NOMO-1 treated with DMSO at 0.1 percent for 48 hours (cell line): ENCODE measurements around the gene GBA3.

Experiments used
- DNase-seq: peaks from one replicate; lab custom pipeline; 2025; ENCODE audit not compliant: unreplicated experiment; lab: John Stamatoyannopoulos, UW

Gene GBA3

DNA sequence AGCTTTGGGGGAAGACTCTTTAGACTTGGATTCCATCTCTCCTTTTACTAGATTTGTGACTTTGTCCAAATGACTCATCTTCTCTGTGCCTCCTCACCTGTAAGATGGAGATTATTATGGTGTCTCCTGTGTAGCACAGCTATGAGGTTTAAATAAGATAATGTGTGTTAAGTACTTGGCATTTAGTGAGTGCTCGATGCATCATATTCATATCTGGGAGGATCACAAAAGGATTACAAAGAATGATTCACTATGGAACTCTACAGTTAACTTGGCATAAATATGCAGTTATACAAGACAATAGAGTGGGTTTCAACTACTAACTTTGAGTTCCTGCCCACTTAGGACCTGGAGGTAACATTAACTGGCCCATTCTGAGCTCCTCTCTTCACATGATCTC, 2.3 kb downstream of the GBA3 start:
- DNase-seq: no peak

DNA sequence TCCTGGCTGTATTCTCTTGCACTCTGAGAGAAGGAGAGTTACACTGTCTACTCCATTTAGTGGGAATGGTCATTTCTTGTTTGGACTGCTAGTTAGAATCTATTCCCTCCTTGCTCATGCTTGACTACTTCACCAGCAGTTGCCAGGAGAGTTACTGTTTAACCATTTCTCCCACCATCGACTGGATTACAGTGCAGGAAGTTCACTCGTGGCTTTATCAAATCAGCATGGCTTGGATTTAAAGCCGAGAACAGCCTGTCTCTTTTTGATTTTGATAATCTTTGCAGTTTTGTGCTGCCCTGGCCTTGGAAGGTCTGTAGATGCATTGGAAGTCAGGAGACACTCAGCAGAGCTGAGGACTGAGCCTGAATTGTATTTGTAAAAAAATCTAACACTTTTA, 3.2 kb downstream of the GBA3 start:
- DNase-seq: no peak

DNA sequence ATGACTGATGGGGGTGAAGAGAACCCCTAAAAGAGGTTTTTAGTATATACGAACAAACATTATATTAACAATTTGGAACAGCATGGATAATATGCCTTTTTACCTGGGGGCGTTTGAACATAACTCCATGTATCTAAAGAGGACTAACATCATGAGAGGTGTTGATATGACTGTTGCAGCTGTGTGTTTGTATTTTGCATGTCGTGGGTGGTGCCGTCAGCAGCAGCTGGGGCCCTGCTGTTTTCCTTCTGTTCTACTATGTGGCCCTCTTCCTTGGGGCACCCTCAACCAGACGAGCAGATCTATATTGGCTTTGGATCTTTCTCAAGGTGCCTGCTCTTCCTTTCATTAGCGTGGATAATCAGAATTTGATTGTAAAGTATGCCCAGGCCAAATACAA, 11.2 kb downstream of the GBA3 start:
- no peak for DNase-seq

DNA sequence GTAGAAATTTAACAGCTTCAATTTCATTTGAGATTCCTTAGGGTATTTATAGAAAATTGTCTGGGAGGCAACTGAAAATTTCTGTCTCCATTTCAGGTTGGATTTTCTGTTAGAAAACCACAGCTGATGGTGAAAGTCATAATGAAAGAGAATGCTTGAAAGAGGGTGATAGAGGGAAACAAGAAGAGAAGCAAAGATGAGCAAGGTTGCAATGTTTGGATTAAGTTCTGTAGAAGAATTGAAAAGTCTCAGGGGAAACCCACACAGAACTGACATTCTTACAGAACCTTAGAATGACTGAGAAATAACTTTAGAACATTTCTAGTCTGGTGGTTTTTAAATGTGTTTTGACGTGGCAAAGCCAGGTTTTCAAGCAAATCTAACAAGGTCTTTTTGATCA, 14.7 kb downstream of the GBA3 start:
- no peak for DNase-seq

DNA sequence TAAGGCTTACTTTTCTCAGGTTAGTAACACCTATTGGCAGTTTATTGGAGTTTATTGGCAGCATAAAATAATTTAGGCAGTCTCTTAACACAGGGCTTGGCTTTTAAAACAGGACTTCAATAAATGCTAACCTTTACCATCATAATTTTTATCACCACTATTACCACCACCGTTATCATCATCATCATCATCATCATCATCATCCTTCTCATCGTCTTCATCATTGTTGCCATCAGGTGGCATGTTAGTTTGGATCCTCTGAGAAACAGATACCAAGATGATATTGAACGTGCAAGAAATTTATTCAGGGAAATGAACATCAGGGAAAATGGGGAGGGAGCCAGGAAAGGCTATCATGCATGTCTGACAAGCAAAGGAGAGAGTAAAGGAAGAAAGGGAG, 16.2 kb downstream of the GBA3 start:
- DNase-seq: no peak

DNA sequence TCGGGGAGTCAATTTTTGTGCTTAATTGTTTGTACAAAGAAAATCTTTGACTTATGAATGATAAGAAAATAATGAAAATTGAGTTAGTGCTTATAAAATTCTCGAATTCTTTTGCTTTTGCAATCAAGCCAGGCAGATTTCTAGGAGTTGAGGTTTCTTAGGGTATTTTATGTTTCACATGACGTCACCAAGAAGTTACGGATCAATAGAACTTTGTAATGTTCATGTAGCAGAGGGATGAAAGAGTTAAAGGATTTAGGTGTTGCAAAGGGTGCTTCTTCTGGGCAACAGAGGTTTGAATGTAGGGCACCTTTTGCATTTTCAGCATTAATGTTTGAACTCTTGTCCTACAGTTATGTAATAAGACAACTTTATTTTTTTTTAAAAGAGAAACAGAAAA, 19.4 kb downstream of the GBA3 start:
- DNase-seq: no peak

DNA sequence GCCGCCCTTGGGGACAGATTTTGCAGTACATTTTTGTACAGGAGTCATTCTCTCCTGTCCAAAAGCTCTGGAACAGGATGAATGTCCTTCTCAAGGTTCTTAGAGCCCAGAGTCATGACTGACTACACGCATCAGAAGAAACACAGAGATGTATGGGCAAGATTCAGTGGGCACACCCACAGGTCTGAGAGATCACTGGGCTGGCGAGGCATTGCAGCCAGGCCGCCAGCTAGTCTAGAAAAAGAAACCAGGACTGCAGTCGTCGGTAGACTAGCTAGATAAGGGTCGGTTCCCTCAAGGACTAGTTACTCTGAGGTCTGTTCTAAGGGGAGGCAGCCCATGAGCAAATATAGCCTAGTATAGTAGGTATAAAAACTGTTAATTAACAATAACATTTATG, 19.8 kb downstream of the GBA3 start:
- DNase-seq: no peak

DNA sequence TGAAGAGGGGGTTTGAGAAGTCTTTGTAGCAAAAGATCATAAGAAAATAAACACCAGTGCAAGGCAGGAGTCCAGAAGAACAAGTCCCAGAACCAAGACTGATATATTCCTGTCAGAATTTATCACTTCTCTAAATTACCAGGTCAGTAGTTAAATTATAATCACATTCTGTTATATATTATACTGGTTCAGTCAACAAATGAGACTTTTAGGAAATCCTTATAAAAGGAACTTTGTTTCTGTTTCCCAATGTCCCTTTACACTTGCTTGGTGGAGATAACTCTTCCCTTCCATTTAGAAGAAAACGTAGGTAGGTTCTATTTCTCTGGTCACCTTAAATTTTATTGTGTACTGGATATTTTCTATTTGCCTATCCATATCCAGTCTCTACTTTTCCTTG, 21.1 kb downstream of the GBA3 start:
- DNase-seq: no peak

DNA sequence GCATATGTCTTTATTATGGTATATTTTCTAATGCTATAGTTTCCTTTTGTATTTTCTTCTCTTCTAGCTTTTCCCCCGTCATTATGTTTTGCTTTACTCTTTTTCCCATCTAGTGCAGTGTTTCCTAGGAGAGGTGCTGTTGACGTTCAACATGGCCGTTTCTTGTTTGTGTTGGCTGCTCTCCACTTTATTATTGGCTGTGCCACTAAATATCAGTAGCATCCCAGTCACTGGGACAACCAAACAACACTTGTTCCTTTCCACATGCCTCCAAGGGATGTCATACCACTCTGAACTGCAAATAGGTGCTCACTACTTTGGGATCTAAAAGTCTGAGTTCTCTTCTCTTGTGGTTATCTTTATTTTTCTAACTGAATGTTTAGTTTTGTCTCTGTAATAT, 26.5 kb downstream of the GBA3 start:
- DNase-seq: no peak

DNA sequence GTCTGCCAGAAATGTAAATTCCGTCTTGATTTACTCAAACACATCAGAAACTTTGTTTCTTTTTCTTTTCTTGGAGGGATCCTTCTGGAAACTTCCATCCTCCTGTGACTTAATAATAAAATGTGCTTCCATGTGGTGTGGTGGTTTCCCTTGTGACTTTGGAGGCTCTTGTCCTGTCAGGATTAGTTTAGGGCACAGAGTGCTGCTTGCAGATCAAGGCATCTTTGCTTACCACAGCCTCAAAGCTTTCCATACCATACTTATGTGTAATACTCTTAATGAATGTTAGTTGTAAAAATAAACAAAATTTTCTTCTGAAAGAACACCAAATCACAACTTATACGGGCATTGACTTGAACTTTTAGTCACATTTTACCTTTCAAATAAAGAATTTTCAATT, 27.4 kb downstream of the GBA3 start:
- DNase-seq: no peak

DNA sequence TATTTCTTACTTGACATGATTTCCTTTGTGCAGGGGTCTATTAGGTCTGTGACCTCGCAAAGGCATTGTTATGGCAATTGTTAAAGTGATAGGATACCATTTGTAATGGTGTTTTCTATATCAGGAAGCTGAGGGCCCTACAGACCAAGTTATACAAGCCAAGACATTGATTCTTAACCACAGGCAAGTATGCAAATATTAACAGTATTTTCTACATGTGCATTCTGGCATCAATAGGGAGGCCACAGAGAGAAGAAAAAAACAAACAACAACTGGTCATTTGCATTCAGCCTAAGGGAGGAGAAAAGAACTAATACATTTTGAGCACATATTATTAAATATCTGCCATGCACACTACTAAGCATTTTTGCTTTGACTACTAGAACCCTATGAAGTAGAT, 28.5 kb downstream of the GBA3 start:
- DNase-seq: no peak

DNA sequence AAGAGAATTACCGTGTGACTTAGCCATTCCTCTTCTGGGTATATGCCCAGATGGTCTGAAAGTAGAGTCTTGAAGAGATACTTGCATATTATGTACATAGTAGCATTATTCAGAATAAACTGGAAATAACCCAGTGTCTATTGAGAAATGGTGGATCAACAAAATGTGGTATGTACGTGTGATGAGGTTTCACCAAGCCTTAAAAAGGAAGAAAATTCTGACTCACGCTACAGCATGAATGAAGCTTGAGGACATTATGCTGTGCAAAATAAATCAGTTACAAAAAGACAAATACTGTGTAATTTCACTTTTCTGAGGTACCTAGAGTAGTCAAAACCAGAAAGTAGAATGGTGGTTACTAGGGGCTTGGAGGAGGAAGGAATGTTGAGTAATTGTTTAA, 37.3 kb downstream of the GBA3 start:
- DNase-seq: no peak

DNA sequence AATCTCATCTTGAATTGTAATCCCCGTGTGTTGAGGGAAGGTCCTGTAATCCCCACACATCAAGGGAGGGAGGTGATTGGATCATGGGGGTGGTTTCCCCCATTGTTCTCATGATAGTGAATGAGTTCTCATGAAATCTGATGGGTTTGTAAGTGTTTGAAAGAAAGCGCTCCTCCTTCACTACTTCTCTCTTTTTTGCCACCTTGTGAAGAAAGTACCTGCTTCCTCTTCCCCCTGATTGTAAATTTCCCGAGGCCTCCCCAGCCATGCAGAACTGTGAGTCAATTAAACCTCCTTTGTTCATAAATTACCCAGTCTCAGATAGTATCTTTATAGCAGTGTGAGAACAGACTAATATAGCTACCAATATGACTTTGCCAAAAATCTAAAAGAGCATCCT, 41.1 kb downstream of the GBA3 start:
- no peak for DNase-seq

DNA sequence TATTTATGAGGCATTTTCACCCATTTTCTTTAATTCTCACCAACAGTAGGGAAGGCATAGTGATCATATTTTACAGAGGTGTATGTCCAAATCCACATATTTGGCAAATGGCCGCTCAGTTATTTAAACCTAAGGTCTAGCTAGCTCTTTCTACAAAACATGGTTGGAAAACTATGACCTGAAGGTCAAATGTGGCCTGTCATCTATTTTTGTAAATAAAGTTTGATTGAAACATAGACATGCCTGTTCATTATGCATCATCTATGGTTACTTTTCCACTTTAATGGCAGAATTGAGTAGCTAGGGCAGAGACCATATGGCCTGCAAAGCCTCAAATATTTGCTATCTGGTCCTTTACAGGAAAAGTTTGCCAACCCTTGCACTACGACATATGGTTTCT, 44.2 kb downstream of the GBA3 start:
- no peak for DNase-seq

DNA sequence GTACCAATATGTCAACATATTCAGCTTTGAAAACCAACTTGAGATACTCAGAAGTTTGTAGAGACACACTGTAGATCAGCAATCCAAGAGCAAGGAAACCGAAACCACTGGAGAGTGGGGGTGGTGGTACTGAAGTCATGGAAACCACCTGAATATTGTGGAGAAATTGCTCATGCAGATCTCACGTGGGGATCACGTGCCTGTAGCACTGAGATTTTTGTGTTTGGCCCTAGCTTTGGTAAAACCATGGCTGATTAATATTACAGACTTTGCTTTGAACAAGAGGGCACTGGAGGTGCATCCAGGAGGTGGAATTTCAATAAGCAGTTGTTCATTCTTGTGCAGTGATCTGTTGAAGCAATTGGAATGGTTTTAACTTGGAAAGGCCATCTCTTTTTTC, 47.2 kb downstream of the GBA3 start:
- DNase-seq: no peak

DNA sequence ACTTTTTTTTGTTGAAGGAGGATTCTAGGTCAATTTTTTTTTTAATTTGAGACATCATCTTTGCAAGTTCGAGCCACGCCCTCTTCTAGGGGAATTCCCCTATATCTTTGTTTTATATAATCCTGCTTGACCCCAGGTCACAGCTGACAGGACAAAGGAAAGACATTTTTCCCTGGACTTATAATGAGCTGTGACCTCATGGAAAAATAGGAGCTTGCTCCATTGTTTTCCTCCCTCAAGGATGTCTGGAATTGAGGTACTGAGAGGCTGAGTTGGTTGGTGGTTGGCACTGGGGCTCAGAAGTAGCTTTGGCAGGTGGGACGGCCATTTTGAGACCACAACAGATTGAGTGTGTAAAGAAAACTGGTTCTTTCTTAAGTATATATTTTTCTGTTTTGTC, 49.0 kb downstream of the GBA3 start:
- no peak for DNase-seq

DNA sequence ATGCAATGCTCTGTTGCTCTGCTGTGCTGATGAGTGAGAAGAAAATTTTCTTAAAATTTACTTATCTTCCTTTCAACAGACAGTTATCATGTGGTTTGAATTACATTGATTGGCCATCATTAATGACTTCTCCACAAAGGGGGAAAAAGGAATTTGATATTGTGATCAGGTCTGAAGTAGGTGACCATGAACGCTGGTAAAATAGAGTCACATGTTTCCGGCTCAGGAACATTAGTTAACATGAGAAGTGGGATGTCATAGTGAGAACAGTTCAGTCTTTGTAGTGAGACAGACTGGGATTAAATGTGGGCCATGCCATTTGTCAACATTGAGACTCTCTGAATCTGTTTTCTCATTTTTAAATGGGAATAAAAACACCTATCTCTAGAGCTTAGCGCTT, 50.6 kb downstream of the GBA3 start:
- no peak for DNase-seq

DNA sequence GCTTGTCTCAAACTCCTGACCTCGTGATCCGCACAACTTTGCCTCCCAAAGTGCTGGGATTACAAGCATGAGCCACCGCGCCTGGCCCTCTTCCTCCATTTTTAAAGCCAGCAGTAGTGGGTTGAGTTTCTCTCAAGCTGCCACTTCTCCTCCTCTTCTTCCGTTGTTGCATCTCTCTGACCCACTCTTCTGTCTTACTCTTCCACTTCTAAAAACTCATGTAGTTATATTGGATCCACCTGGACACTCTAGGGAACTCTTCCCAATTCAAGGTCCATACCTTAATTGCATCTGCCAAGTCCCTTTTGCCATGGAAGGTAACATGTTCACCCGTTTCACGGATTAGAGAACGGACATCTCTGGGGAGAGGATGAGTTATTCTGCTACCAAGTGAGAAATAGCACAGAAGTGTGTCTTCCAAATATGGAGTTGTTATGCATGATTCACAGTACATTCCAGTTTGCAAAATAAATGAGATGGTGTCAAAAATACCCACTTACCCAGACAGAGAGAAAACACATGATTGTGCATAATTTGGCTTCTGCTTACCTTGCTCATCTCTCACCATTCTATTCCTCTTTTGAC, 51.8 kb downstream of the GBA3 start:
- no peak for DNase-seq

DNA sequence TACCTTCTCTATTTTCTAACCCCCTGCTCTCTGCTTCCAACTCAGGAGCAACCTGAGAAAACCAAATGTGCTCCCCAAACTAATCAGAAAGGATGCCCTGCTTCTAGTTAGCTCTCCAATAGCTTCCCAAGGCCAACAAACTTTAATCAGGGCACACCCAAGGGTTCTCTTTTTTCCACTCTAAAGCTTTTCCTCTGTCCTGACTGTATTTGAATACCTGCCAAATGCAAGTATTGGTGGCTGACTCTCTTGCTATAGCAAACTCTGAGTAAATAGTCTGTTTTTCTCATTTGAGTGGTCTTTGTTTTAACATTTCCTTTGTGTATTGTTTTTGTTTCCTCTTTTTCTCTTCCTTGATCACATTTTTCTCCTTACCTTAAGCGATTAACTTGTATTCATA, 52.5 kb downstream of the GBA3 start:
- no peak for DNase-seq

DNA sequence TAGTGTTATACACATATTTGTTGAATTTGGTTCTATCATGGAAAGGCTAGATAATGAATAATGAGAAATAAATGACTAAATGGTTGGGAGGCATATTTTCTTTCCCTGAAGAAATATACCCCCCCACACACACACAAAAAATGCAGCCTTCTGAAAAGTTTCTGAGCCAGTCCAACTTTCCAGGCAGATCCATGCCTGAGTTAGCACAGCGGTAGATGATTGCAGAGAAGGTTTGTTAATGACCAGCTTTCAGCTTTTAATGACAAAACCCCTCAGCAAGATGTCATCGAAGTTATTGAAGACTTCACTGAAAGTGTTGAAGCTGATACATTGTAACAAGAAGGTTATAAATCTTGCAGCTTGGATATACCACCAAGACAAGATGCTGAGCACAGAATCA, 61.4 kb downstream of the GBA3 start:
- DNase-seq: no peak

DNA sequence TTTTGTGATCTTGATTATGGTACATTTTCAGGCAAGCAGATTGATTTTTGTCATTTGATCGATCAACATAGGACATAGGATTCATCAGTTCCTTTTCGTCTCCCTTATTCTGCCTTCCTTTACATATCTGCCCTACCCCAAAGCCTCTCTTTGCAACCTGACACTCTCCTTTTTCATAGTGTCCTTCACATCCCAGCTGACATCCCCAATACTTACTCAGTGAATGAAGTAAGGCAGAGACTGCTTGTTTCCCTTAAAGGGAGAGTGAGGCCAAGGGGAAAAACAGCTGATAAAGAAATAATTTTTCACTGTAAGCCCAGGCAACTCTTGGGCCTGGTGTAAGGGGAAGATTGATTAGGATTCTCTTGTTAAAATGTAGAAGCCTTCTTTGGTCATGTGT, 69.8 kb downstream of the GBA3 start:
- DNase-seq: no peak

DNA sequence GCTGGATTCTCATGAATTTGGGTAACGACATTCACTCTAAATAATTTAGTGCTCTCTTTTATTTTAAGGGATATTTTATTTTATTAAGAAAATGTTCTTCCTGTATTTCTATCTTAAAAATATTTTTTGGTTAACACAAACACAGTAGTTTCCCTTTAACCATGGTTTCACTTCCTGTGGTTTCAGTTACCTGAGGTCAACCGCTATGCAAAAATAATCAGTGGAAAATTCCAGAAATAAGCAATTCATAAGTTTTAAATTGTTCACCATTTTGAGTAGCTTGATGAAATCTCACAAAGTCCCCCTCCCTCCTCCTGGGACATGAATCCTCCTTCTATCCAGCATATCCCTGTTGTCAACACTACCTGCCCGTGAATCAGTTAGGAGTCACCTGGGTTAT, 71.4 kb downstream of the GBA3 start:
- peak; percentile 22 for DNase-seq

DNA sequence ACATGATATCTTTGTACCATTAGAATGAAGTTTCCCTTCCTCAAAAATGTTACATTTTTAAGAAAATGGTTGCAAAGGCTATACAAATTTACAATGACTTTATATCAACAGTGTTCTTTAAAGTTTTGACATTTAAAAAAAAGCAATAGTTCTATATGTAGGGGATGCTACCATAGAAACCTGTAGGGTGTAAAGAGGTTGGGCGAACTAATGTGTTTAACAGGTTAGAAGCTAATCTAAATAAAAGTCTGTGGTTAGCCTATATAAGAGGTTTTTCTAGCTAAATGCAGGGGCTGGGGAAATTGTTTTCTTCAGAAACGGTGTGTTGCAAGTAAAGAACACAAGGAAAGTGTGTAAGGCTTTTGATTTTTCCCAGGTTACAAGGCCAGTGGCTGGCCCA, 73.3 kb downstream of the GBA3 start:
- DNase-seq: no peak

DNA sequence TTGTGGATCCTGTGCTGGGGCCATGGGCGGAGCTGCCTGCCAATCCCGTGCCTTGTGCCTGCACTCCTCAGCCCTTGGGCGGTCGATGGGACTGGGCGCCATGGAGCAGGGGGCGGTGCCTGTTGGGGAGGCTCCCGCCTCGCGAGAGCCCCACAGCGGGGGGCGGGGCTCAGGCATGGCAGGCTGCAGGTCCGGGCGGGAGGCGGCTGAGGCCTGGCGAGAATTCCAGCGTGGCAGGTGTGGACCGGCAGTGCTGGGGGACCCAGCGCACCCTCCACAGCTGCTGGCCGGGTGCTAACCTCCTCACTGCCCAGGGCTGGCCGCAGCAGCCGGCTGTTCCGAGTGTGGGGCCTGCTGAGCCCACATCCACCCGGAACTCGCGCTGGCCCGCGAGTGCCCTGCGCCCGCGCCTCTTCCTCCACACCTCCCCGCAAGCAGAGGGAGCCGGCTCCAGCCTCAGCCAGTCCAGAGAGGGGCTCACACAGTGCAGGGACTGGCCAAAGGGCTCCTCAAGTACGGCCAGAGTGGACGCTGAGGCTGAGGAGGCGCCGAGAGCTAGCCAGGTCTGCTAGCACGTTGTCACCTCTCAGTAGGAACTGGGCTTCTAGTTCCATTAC, 85.9 kb downstream of the GBA3 start:
- no peak for DNase-seq
